Neural cell (in vitro differentiated cells): ENCODE results near the gene PRAC2. TPM values are rescaled to one million over a fixed set of nuclear protein-coding genes. Genes with fewer than 3 reads are reported as not detected.
A peak's percentile ranks its signal among the peaks of the same experiment; 100 is the strongest.

Experiments used
- H2AFZ ChIP-seq: fragments of 200-600, 300-800 bp; sonication (generic), shearing (Covaris generic); 2 replicates; pipeline ENCODE4 v1.6.0; 2014; ENCODE audit warnings: low read depth, mild to moderate bottlenecking, antibody characterized with exemption, low read length, moderate library complexity
- H3F3A ChIP-seq: fragments of 200-600 bp; shearing (Covaris generic); 2 replicates; pipeline ENCODE4 v1.6.1; 2016; ENCODE audit warnings: mild to moderate bottlenecking, moderate library complexity, mixed read lengths, antibody characterized with exemption, low read length; ENCODE audit not compliant: insufficient read depth, poor library complexity, severe bottlenecking
- H3K27ac ChIP-seq: fragments of 200-600, 300-800 bp; sonication (generic), shearing (Covaris generic); 2 replicates; pipeline ENCODE4 v1.5.1; 2014; ENCODE audit warnings: mild to moderate bottlenecking, low read length, moderate library complexity
- H3K27me3 ChIP-seq: fragments of 300-800, 200-600 bp; sonication (generic), shearing (Covaris generic); 2 replicates; pipeline ENCODE4 v1.6.0; 2014; ENCODE audit warnings: mild to moderate bottlenecking, low read depth, low read length, moderate library complexity; ENCODE audit not compliant: insufficient read depth
- H3K36me3 ChIP-seq: fragments of 300-800, 200-600 bp; sonication (generic), shearing (Covaris generic); 2 replicates; pipeline ENCODE4 v1.5.1; 2014; ENCODE audit warnings: mild to moderate bottlenecking, antibody characterized with exemption, low read length, moderate library complexity; ENCODE audit not compliant: insufficient read depth
- H3K4me2 ChIP-seq: fragments of 300-800, 200-600 bp; sonication (generic), shearing (Covaris generic); 2 replicates; pipeline ENCODE4 v1.6.0; 2014; ENCODE audit warnings: mild to moderate bottlenecking, low read length
- H3K4me3 ChIP-seq: fragments of 300-800, 200-600 bp; sonication (generic), shearing (Covaris generic); 2 replicates; pipeline ENCODE4 v1.5.1; 2014; ENCODE audit warnings: mild to moderate bottlenecking, low read length, moderate library complexity
- H3K79me2 ChIP-seq: fragments of 200-600 bp; shearing (Covaris generic); replicated peaks from 2 replicates; pipeline ENCODE4 v1.6.0; 2014; ENCODE audit warnings: mild to moderate bottlenecking, low read length, moderate library complexity; ENCODE audit not compliant: insufficient read depth
- H3K9ac ChIP-seq: fragments of 300-800, 200-600 bp; sonication (generic), shearing (Covaris generic); 2 replicates; pipeline ENCODE4 v1.6.1; 2016; ENCODE audit warnings: mild to moderate bottlenecking, low read length, mixed read lengths
- H3K9me2 ChIP-seq: fragments of 200-600 bp; shearing (Covaris generic); 2 replicates; pipeline ENCODE4 v1.6.1; 2016; ENCODE audit warnings: mild to moderate bottlenecking, low read length, mixed read lengths; ENCODE audit not compliant: insufficient read depth
- H3K9me3 ChIP-seq: fragments of 200-600, 300-800 bp; sonication (generic), shearing (Covaris generic); 2 replicates; pipeline ENCODE4 v1.6.1; 2016; ENCODE audit warnings: mild to moderate bottlenecking, mixed run types, low read length, moderate library complexity, mixed read lengths
- H4K20me1 ChIP-seq: fragments of 200-600 bp; shearing (Covaris generic); 2 replicates; pipeline ENCODE4 v1.6.1; 2016; ENCODE audit warnings: mild to moderate bottlenecking, mixed run types; ENCODE audit not compliant: insufficient read depth
- CTCF ChIP-seq: fragments of 450-650 bp; IDR thresholded peaks from 2 replicates; pipeline ENCODE4 v1.5.1; 2014; ENCODE audit warnings: antibody characterized with exemption, mild to moderate bottlenecking, moderate library complexity; ENCODE audit not compliant: poor library complexity, severe bottlenecking
- EP300 ChIP-seq: fragments of 450-650 bp; conservative IDR thresholded peaks from 2 replicates; pipeline ENCODE4 v1.6.1; 2014; ENCODE audit warnings: antibody characterized with exemption, mild to moderate bottlenecking, moderate library complexity; ENCODE audit not compliant: poor library complexity, severe bottlenecking
- EZH2 ChIP-seq: fragments of 200-600, 300-800 bp; shearing (Covaris generic), sonication (generic); IDR thresholded peaks from 2 replicates; pipeline ENCODE4 v1.6.1; 2014; ENCODE audit warnings: antibody characterized with exemption, low read length, borderline replicate concordance, mild to moderate bottlenecking; ENCODE audit not compliant: insufficient read depth, poor library complexity, severe bottlenecking
- MXI1 ChIP-seq: fragments of 450-650 bp; conservative IDR thresholded peaks from 2 replicates; pipeline ENCODE4 v1.6.1; 2014; ENCODE audit warnings: antibody characterized with exemption, mild to moderate bottlenecking; ENCODE audit not compliant: poor library complexity, severe bottlenecking
- POLR2AphosphoS5 ChIP-seq: IDR thresholded peaks from 2 replicates; pipeline ENCODE4 v1.6.1; 2012
- RAD21 ChIP-seq: fragments of 450-650 bp; conservative IDR thresholded peaks from 2 replicates; pipeline ENCODE4 v1.6.1; 2014; ENCODE audit warnings: antibody characterized with exemption, mild to moderate bottlenecking, moderate library complexity
- REST ChIP-seq: IDR thresholded peaks from 2 replicates; pipeline ENCODE4 v1.6.1; 2012; ENCODE audit warnings: borderline replicate concordance
- SMC3 ChIP-seq: fragments of 450-650 bp; conservative IDR thresholded peaks from 2 replicates; pipeline ENCODE4 v1.6.1; 2014; ENCODE audit warnings: antibody characterized with exemption, mild to moderate bottlenecking, moderate library complexity; ENCODE audit not compliant: poor library complexity
- TAF1 ChIP-seq: IDR thresholded peaks from 2 replicates; pipeline ENCODE4 v1.6.1; 2012; ENCODE audit warnings: low read depth
- polyA plus RNA-seq: library from polyadenylated mRNA; depleted of rRNA; stranded (reverse); fragments of >200 nt; gene quantifications from 2 replicates; pipeline ENCODE4 v1.2.3, GENCODE V29; 2014

PRAC2 gene
- polyA plus RNA-seq, 1 donor from 2014 or later: not detected

GRCh38 chr17:48726916-48727286 lies 3.9 kb downstream of the PRAC2 start:
- Histone ChIP-seq H3K4me2 (no peak overlapping the region), H3K27me3 (peaks cover 100% of the 10 kb centered on the region), H3K79me2 (no peaks in the 10 kb centered on the region), H3K4me3 (no peak overlapping the region), H2AFZ (no peak overlapping the region), H4K20me1 (no peaks in the 10 kb centered on the region), H3K9me3 (peaks cover 4% of the 10 kb centered on the region), H3F3A (no peaks in the 10 kb centered on the region), H3K36me3 (no peaks in the 10 kb centered on the region), H3K27ac (no peak overlapping the region), H3K9ac (no peak overlapping the region), H3K9me2 (no peaks in the 10 kb centered on the region)
- no peak for TF ChIP-seq SMC3
- TF ChIP-seq RAD21: no peak
- TF ChIP-seq POLR2AphosphoS5: no peak
- no peak for TF ChIP-seq TAF1
- no peak for TF ChIP-seq CTCF
- TF ChIP-seq MXI1: no peak
- TF ChIP-seq REST: no peak
- no peak for TF ChIP-seq EP300
- TF ChIP-seq EZH2: no peak

GRCh38 chr17:48727415-48728175 lies 4.6 kb downstream of the PRAC2 start:
- Histone ChIP-seq H3F3A (no peaks in the 10 kb centered on the region), H3K27ac (no peak overlapping the region), H3K9me3 (peaks cover 4% of the 10 kb centered on the region), H2AFZ (no peak overlapping the region), H3K4me2 (no peak overlapping the region), H3K27me3 (peaks cover 100% of the 10 kb centered on the region), H3K9ac (no peak overlapping the region), H4K20me1 (no peaks in the 10 kb centered on the region), H3K36me3 (no peaks in the 10 kb centered on the region), H3K4me3 (peak overlapping the region; percentile 67), H3K79me2 (no peaks in the 10 kb centered on the region), H3K9me2 (no peaks in the 10 kb centered on the region)
- TF ChIP-seq TAF1: no peak
- TF ChIP-seq SMC3: no peak
- no peak for TF ChIP-seq MXI1
- no peak for TF ChIP-seq EP300
- no peak for TF ChIP-seq EZH2
- no peak for TF ChIP-seq REST
- TF ChIP-seq RAD21: no peak
- TF ChIP-seq POLR2AphosphoS5: no peak
- TF ChIP-seq CTCF: no peak
